ENCODE results near the gene RDM1. TPM values are rescaled to one million over a fixed set of nuclear protein-coding genes. Genes with fewer than 3 reads are reported as not detected.
A peak's percentile ranks its signal among the peaks of the same experiment; 100 is the strongest.

Gene RDM1
- total and polyA plus RNA-seq, 4 experiments from 2014 or later = 0.38 to 1.9 (median 0.92) TPM

- Mint-ChIP-seq H3K27me3 (no peaks in the 10 kb centered on the region), H3K36me3 (no peaks in the 10 kb centered on the region), H3K9me3 (no peaks in the 10 kb centered on the region), H3K4me1 (peaks cover 6 to 20% (median 13%) of the 10 kb centered on the region in 4 donors), H3K27ac (no peak overlapping the region), H3K4me3 (no peak overlapping the region)
- no peak for DNase-seq
- H3K36me3 ChIP-seq (ENCODE audit: insufficient read depth, low read length) = no peaks in the 10 kb centered on the region
- CTCF ChIA-PET (ENCODE audit: partially characterized antibody) = interaction anchor here (1.0 kb wide), 1 partner anchor 31 kb away, joined by 3 read pairs; no protein-coding TSS in a partner anchor
- no peak overlapping the region for H3K27ac ChIP-seq (ENCODE audit: low read depth, low read length)
- POLR2A ChIA-PET (ENCODE audit: partially characterized antibody) = interaction anchor here (0.6 kb wide), 1 partner anchor 13 kb away, joined by 3 read pairs; no protein-coding TSS in a partner anchor
- H3K4me3 ChIP-seq (ENCODE audit: low read length in 2 of 2) = no peak overlapping the region
- intact Hi-C loops (cut with micrococcal nuclease) = loop anchor here (5.0 kb wide), 1 partner anchor 37 kb away; no protein-coding TSS in a partner anchor
- no peaks in the 10 kb centered on the region for H3K9me3 ChIP-seq (ENCODE audit: control insufficient read depth in 1 of 2, low read length in 2 of 2)
- H3K4me1 ChIP-seq (ENCODE audit: insufficient read depth, low read length) = peaks cover 7% of the 10 kb centered on the region
- no peaks in the 10 kb centered on the region for H3K27me3 ChIP-seq (ENCODE audit: insufficient read depth, low read length)
Measured at GRCh38 chr17:35909408-35909807, 21.2 kb downstream of the RDM1 start.

- Mint-ChIP-seq H3K4me3 (no peak overlapping the region), H3K27me3 (no peaks in the 10 kb centered on the region), H3K27ac (no peak overlapping the region), H3K9me3 (no peaks in the 10 kb centered on the region), H3K36me3 (no peaks in the 10 kb centered on the region), H3K4me1 (peaks cover 0 to 10% (median 6%) of the 10 kb centered on the region in 4 donors)
- no peak for DNase-seq
- CTCF ChIA-PET (ENCODE audit: partially characterized antibody) = interaction anchor here (0.6 to 2.4 kb wide), 7 partner anchors 9 to 58 kb away, joined by 3 to 10 read pairs (median 4); no protein-coding TSS in a partner anchor
- Histone ChIP-seq H3K9me3 (ENCODE audit: control insufficient read depth in 1 of 2, low read length in 2 of 2) (no peaks in the 10 kb centered on the region), H3K36me3 (ENCODE audit: insufficient read depth, low read length) (no peaks in the 10 kb centered on the region), H3K27ac (ENCODE audit: low read depth, low read length) (no peak overlapping the region), H3K4me1 (ENCODE audit: insufficient read depth, low read length) (no peaks in the 10 kb centered on the region), H3K27me3 (ENCODE audit: insufficient read depth, low read length) (no peaks in the 10 kb centered on the region), H3K4me3 (ENCODE audit: low read length in 2 of 2) (no peak overlapping the region)
- intact Hi-C loops (cut with micrococcal nuclease) = loop anchor here (1.0 to 5.0 kb wide), 2 partner anchors 35 to 58 kb away; no protein-coding TSS in a partner anchor
- POLR2A ChIA-PET (ENCODE audit: partially characterized antibody) = interaction anchor here (1.7 to 2.8 kb wide), 4 partner anchors 17 to 58 kb away, joined by 5 to 19 read pairs (median 7); partner anchors contain the start of gene CCL5
Measured at GRCh38 chr17:35907691-35908090, 22.9 kb downstream of the RDM1 start.

GRCh38 chr17:35906926-35907637 is 23.5 kb downstream of the RDM1 start:
- intact Hi-C loops (cut with micrococcal nuclease) = loop anchor here (1.0 to 5.0 kb wide), 2 partner anchors 35 to 58 kb away; no protein-coding TSS in a partner anchor

GRCh38 chr17:35906191-35906925 is 24.2 kb downstream of the RDM1 start:
- no peaks in the 10 kb centered on the region for H3K9me3 ChIP-seq (ENCODE audit: control insufficient read depth in 1 of 2, low read length in 2 of 2)
- H3K4me1 ChIP-seq (ENCODE audit: insufficient read depth, low read length) = no peaks in the 10 kb centered on the region
- no peak for DNase-seq
- intact Hi-C loops (cut with micrococcal nuclease) = loop anchor here (5.0 kb wide), 1 partner anchor 34 kb away; no protein-coding TSS in a partner anchor
- no peak overlapping the region for H3K4me3 ChIP-seq (ENCODE audit: low read length in 2 of 2)
- no peaks in the 10 kb centered on the region for H3K27me3 Mint-ChIP-seq
- no peak overlapping the region for H3K27ac ChIP-seq (ENCODE audit: low read depth, low read length)
- H3K36me3 ChIP-seq (ENCODE audit: insufficient read depth, low read length) = no peaks in the 10 kb centered on the region
- H3K36me3 Mint-ChIP-seq = no peaks in the 10 kb centered on the region
- H3K27ac Mint-ChIP-seq = peak overlapping the region in 1 of 7 donors; percentile 11
- peaks cover 0 to 9% (median 6%) of the 10 kb centered on the region in 4 donors for H3K4me1 Mint-ChIP-seq
- POLR2A ChIA-PET (ENCODE audit: partially characterized antibody) = interaction anchor here (0.6 to 2.8 kb wide), 6 partner anchors 16 to 970 kb away, joined by 3 to 19 read pairs (median 6); partner anchors contain the start of gene CCL5
- H3K9me3 Mint-ChIP-seq = no peaks in the 10 kb centered on the region
- H3K4me3 Mint-ChIP-seq = no peak overlapping the region
- no peaks in the 10 kb centered on the region for H3K27me3 ChIP-seq (ENCODE audit: insufficient read depth, low read length)
- CTCF ChIA-PET (ENCODE audit: partially characterized antibody) = interaction anchor here (1.2 to 2.4 kb wide), 4 partner anchors 10 to 57 kb away, joined by 3 to 10 read pairs (median 6); no protein-coding TSS in a partner anchor

More at GRCh38 chr17:35906926-35907637, 23.5 kb downstream of the RDM1 start:
- Mint-ChIP-seq H3K27me3 (no peaks in the 10 kb centered on the region), H3K27ac (peak overlapping the region in 1 of 7 donors; percentile 23), H3K4me3 (no peak overlapping the region), H3K9me3 (no peaks in the 10 kb centered on the region), H3K4me1 (peaks cover 0 to 12% (median 6%) of the 10 kb centered on the region in 4 donors), H3K36me3 (no peaks in the 10 kb centered on the region)
- ChIA-PET CTCF (ENCODE audit: partially characterized antibody) (interaction anchor here (0.6 to 2.4 kb wide), 7 partner anchors 9 to 57 kb away, joined by 3 to 10 read pairs (median 4); no protein-coding TSS in a partner anchor), POLR2A (ENCODE audit: partially characterized antibody) (interaction anchor here (0.6 to 2.8 kb wide), 6 partner anchors 16 to 971 kb away, joined by 3 to 19 read pairs (median 6); partner anchors contain the start of gene CCL5)
- H3K9me3 ChIP-seq (ENCODE audit: control insufficient read depth in 1 of 2, low read length in 2 of 2) = no peaks in the 10 kb centered on the region
- no peak for DNase-seq
- H3K4me1 ChIP-seq (ENCODE audit: insufficient read depth, low read length) = no peaks in the 10 kb centered on the region
- H3K27me3 ChIP-seq (ENCODE audit: insufficient read depth, low read length) = no peaks in the 10 kb centered on the region
- H3K4me3 ChIP-seq (ENCODE audit: low read length in 2 of 2) = no peak overlapping the region
- no peak overlapping the region for H3K27ac ChIP-seq (ENCODE audit: low read depth, low read length)
- H3K36me3 ChIP-seq (ENCODE audit: insufficient read depth, low read length) = no peaks in the 10 kb centered on the region

- ChIA-PET POLR2A (ENCODE audit: partially characterized antibody) (interaction anchor here (1.0 to 8.0 kb wide), 3 partner anchors 24 to 62 kb away, joined by 3 to 113 read pairs (median 6); partner anchors contain the start of gene CCL5), CTCF (ENCODE audit: partially characterized antibody) (no interaction called here)
- Mint-ChIP-seq H3K4me3 (no peak overlapping the region), H3K36me3 (no peaks in the 10 kb centered on the region), H3K9me3 (no peaks in the 10 kb centered on the region), H3K27ac (peak overlapping the region in 1 of 7 donors; percentile 27), H3K4me1 (peaks cover 14 to 37% (median 28%) of the 10 kb centered on the region in 4 donors), H3K27me3 (no peaks in the 10 kb centered on the region)
- Histone ChIP-seq H3K36me3 (ENCODE audit: insufficient read depth, low read length) (no peaks in the 10 kb centered on the region), H3K4me1 (ENCODE audit: insufficient read depth, low read length) (peaks cover 23% of the 10 kb centered on the region), H3K27ac (ENCODE audit: low read depth, low read length) (no peak overlapping the region), H3K9me3 (ENCODE audit: control insufficient read depth in 1 of 2, low read length in 2 of 2) (no peaks in the 10 kb centered on the region), H3K4me3 (ENCODE audit: low read length in 2 of 2) (no peak overlapping the region), H3K27me3 (ENCODE audit: insufficient read depth, low read length) (no peaks in the 10 kb centered on the region)
- intact Hi-C loops (cut with micrococcal nuclease) = no loop called here
- no peak for DNase-seq
Measured at GRCh38 chr17:35903451-35903850, 27.1 kb downstream of the RDM1 start.

- H3K4me3 Mint-ChIP-seq = no peak overlapping the region
- no peak overlapping the region for H3K27ac ChIP-seq (ENCODE audit: low read depth, low read length)
- H3K9me3 ChIP-seq (ENCODE audit: control insufficient read depth in 1 of 2, low read length in 2 of 2) = no peaks in the 10 kb centered on the region
- no peaks in the 10 kb centered on the region for H3K27me3 ChIP-seq (ENCODE audit: insufficient read depth, low read length)
- peak overlapping the region in 2 of 7 donors; percentile 77 to 82 for H3K27ac Mint-ChIP-seq
- POLR2A ChIA-PET (ENCODE audit: partially characterized antibody) = interaction anchor here (1.7 to 8.0 kb wide), 4 partner anchors 11 to 30 kb away, joined by 3 to 113 read pairs (median 35); partner anchors contain the start of gene CCL5
- no peak for DNase-seq
- H3K4me3 ChIP-seq (ENCODE audit: low read length in 2 of 2) = no peak overlapping the region
- H3K36me3 Mint-ChIP-seq = no peaks in the 10 kb centered on the region
- no peaks in the 10 kb centered on the region for H3K36me3 ChIP-seq (ENCODE audit: insufficient read depth, low read length)
- peaks cover 18 to 49% (median 34%) of the 10 kb centered on the region in 4 donors for H3K4me1 Mint-ChIP-seq
- no peaks in the 10 kb centered on the region for H3K9me3 Mint-ChIP-seq
- peaks cover 34% of the 10 kb centered on the region for H3K4me1 ChIP-seq (ENCODE audit: insufficient read depth, low read length)
- intact Hi-C loops (cut with micrococcal nuclease) = no loop called here
- CTCF ChIA-PET (ENCODE audit: partially characterized antibody) = interaction anchor here (0.5 to 2.0 kb wide), 3 partner anchors 25 to 245 kb away, joined by 3 to 6 read pairs (median 5); no protein-coding TSS in a partner anchor
- no peaks in the 10 kb centered on the region for H3K27me3 Mint-ChIP-seq
Measured at GRCh38 chr17:35901631-35902175, 28.9 kb downstream of the RDM1 start.

Data from CD4-positive, alpha-beta memory T cell (primary cell).